ENCODE data around the gene KRT17.
"Not testable (repeated sequence)": the region's sequence is repeated elsewhere in the genome, so short reads cannot be mapped to it uniquely, and the experiment has no call there.

Gene KRT17

DNA sequence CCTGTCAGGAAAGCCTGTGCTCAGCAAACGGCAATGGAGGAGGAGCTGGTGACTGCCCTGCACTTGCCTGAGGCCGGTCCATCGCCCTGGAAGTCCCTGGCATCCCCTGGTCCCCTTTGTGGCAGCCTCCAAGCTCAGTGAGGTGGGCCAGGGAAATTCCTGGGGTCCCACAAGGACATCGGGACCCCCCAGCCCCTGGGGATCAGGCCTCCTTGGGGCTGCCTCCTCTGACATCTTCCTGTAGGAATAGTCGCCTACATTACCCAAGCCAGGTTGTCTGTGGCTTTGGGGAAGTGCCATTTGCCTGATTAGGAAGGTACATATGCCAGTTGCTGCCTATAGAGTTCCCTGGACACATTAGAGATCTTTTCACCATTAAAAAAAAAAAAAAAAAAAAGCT is 45.4 kb downstream of the KRT17 start:
- no peak for DNase-seq (ENCODE audit: low read depth in 1 of 2, low spot score in 1 of 2)

DNA sequence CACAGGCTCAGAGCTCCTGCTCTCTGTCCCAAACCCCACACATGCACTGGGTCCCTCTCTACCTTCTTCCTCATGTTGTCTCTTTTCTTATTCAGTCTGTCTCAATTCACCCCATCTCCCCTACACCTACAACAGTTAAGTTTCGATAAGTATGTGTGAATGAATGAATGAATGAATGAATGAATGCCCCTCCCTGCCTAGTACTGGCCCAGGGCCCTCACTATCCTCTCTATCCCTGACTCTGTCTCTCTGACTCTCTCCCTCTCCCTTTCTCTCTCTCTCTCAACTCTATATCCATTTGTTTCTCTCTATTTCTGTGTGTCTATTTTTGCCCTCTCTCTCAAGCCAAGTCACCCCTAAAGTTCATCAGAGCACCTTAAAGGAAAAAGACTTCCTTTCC is 45.8 kb downstream of the KRT17 start:
- DNase-seq (ENCODE audit: low read depth in 1 of 2, low spot score in 1 of 2), result no peak

DNA sequence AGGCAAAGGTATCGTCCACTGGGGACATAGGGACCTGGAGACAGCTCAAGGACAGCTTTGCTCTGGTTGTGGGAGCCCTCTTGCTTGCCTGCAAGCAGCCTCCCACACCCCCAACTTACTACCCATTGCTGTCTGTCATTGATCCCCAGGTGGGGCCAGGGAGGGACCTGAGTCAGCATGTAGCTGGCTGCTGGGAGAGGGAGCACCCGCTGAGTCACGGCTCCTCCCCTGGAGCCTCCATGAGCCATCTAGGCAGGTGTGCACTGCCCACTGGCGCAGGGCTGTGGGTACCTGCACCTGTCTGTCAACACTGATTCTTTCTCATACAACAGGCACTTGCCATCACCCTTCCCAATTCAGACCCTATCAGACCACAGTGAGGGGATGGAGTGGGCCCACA is 47.6 kb downstream of the KRT17 start:
- DNase-seq (ENCODE audit: low read depth in 1 of 2, low spot score in 1 of 2), result not testable (repeated sequence)

DNA sequence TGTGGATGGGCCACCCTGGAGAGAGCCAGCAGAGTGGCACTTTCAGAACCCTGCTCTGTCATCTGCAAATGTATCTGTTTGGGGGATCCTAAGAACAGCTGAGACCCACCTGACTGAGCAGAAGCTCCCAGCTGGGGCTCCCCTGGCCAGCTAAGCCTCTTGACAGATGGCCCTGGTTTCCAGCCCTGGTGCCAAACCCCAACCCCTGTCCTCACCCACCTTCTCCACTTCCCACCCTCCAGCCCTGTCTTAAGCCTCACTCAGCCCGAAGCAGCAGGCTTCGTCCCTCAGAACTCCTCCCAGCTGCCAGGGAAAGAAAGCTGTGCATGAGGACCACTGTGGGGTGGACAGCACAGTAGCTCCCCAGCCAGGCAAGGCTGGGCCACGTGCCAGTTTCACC is 49.0 kb downstream of the KRT17 start:
- DNase-seq (ENCODE audit: low read depth in 1 of 2, low spot score in 1 of 2), result no peak

DNA sequence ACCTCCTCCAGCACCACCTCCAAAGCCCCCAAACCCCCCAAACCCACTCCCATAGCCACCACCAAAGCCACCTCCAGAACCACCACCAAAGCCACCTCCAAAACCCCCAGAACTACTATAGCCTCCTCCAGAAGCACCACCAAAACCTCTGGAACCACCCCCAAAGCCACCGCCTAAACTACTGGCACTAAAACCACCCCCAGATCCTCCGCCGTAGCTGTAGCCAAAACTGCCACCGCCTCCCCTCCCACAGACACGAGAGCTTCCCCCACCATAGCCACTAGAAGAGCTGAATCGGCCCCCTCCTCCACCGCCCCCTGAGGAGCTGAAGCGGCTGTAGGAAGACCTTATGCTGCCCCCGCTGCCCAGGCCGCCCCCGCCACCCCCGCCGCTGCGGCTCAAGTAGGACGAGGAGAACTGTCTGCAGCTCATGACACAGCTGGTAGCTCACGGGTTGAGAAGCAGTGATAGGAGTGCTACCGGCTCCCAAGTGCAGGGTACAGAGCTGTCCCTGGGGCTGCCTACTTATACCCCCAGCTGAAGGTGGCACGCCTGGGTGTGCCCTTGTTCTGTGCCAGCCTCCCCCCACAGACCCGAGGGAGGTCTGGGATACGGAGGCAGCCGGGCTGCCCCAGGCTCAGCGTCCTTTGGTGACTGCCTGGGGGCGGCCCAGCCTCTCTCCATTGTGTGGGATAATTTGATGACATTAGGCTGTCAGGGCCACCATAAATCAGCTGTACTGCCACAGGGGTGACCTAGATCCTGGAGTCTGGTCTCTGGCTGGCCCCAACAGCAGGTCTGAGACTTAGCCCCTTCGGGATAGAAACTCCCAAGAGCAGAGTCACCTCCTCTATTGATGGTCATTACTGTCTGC is 52.6 kb downstream of the KRT17 start, which contains the start of gene KRT9:
KRT9 (minus strand) TSS at position 499 of the 874 bp plus-strand sequence; CDS start at position 432, 67 bp downstream.
- DNase-seq (ENCODE audit: low read depth in 1 of 2, low spot score in 1 of 2), result no peak

All from stimulated activated CD4-positive, alpha-beta T cell treated with anti-CD3 and anti-CD28 coated beads, Interleukin-15, amount 100 ng/mL, for 1 hour (primary cell).